Activated CD8-positive, alpha-beta T cell treated with anti-CD3 and anti-CD28 coated beads for 36 hours (primary cell): Measurements from ENCODE around the gene DCC. TPM values are rescaled to one million over a fixed set of nuclear protein-coding genes. Genes with fewer than 3 reads are reported as not detected.

ENCODE experiments used
- ATAC-seq: fragments of 200-7000 bp; cut with Tn5 transposase; one replicate; pipeline ENCODE4 v1.10.0; 2021; ENCODE audit warnings: mild to moderate bottlenecking, moderate library complexity
- CTCF ChIA-PET: fragments of 350-600 bp; sonication (Branson Sonifier 250); formaldehyde crosslinking; loops from one replicate; lab custom pipeline; 2021; ENCODE audit warnings: antibody characterized with exemption; lab: Charles Lee
- POLR2A ChIA-PET: fragments of 350-600 bp; sonication (Branson Sonifier 250); formaldehyde crosslinking; loops from one replicate; lab custom pipeline; 2021; ENCODE audit warnings: antibody characterized with exemption; lab: Charles Lee
- DNase-seq: peaks from one replicate; pipeline ENCODE4 v3.0.0-alpha.2; 2020
- H3K27ac Mint-ChIP-seq: one replicate; pipeline ENCODE4 v1.8.0; 2021; ENCODE audit warnings: mild to moderate bottlenecking, mixed read lengths
- H3K27me3 Mint-ChIP-seq: one replicate; pipeline ENCODE4 v1.8.0; 2021; ENCODE audit warnings: mixed read lengths
- H3K36me3 Mint-ChIP-seq: one replicate; pipeline ENCODE4 v1.8.0; 2021; ENCODE audit warnings: low read depth, mixed read lengths
- H3K4me1 Mint-ChIP-seq: one replicate; pipeline ENCODE4 v1.8.0; 2021; ENCODE audit warnings: low read depth, mixed read lengths
- H3K4me3 Mint-ChIP-seq: one replicate; pipeline ENCODE4 v1.8.0; 2021; ENCODE audit warnings: mild to moderate bottlenecking, moderate library complexity, mixed read lengths
- H3K9me3 Mint-ChIP-seq: one replicate; pipeline ENCODE4 v1.8.0; 2021; ENCODE audit warnings: mixed read lengths
- CTCF ChIP-seq: fragments of 200-600 bp; IDR thresholded peaks from one replicate; pipeline ENCODE4 v1.8.0; 2022; ENCODE audit warnings: antibody characterized with exemption, mild to moderate bottlenecking
- intact Hi-C: fragments of 100-400 bp; cut with micrococcal nuclease; formaldehyde crosslinking; loops from one replicate; pipeline ENCODE4 v1.10.0; 2022
- total RNA-seq, 2 experiments: library from RNA; stranded (reverse); gene quantifications; one replicate each; pipeline ENCODE4 v1.2.3, GENCODE V29; 2021

DCC gene
- total RNA-seq, 2 experiments from 2014 or later: not detected

- Mint-ChIP-seq H3K4me3 (no peak overlapping the region), H3K9me3 (no peaks in the 10 kb centered on the region), H3K4me1 (no peaks in the 10 kb centered on the region), H3K27me3 (peaks cover 1% of the 10 kb centered on the region), H3K36me3 (no peaks in the 10 kb centered on the region), H3K27ac (no peak overlapping the region)
- POLR2A ChIA-PET: no interaction called here
- ATAC-seq (no peak), DNase-seq (no peak)
- no peak for TF ChIP-seq CTCF
- CTCF ChIA-PET: no interaction called here
- intact Hi-C loops: no loop called here
Observed at GRCh38 chr18:52536039-52536438, 196.0 kb downstream of the DCC start.

- intact Hi-C loops: no loop called here
- no peaks in the 10 kb centered on the region for H3K36me3 Mint-ChIP-seq
- DNase-seq (no peak), ATAC-seq (no peak)
- H3K4me3 Mint-ChIP-seq: no peak overlapping the region
- POLR2A ChIA-PET: no interaction called here
- CTCF ChIA-PET: no interaction called here
- H3K27me3 Mint-ChIP-seq: peaks cover 1% of the 10 kb centered on the region
- H3K9me3 Mint-ChIP-seq: no peaks in the 10 kb centered on the region
- no peak overlapping the region for H3K27ac Mint-ChIP-seq
- no peaks in the 10 kb centered on the region for H3K4me1 Mint-ChIP-seq
- TF ChIP-seq CTCF: no peak
Observed at GRCh38 chr18:52537261-52537660, 197.3 kb downstream of the DCC start.

- no peak for TF ChIP-seq CTCF
- Mint-ChIP-seq H3K9me3 (peaks cover 1% of the 10 kb centered on the region), H3K36me3 (no peaks in the 10 kb centered on the region), H3K4me3 (no peak overlapping the region), H3K27me3 (no peaks in the 10 kb centered on the region), H3K27ac (no peak overlapping the region), H3K4me1 (no peaks in the 10 kb centered on the region)
- DNase-seq: no peak
- POLR2A ChIA-PET: no interaction called here
- CTCF ChIA-PET: no interaction called here
- intact Hi-C loops: no loop called here
- no peak for ATAC-seq
Observed at GRCh38 chr18:52541056-52541455, 201.1 kb downstream of the DCC start.

GRCh38 chr18:52544086-52544485 lies 204.1 kb downstream of the DCC start:
- H3K4me1 Mint-ChIP-seq: no peaks in the 10 kb centered on the region
- H3K9me3 Mint-ChIP-seq: peaks cover 1% of the 10 kb centered on the region
- ChIA-PET POLR2A (no interaction called here), CTCF (no interaction called here)
- no peaks in the 10 kb centered on the region for H3K36me3 Mint-ChIP-seq
- ATAC-seq (no peak), DNase-seq (no peak)
- no peaks in the 10 kb centered on the region for H3K27me3 Mint-ChIP-seq
- no peak overlapping the region for H3K4me3 Mint-ChIP-seq
- H3K27ac Mint-ChIP-seq: no peak overlapping the region
- intact Hi-C loops: no loop called here
- no peak for TF ChIP-seq CTCF

GRCh38 chr18:52546686-52547346 lies 206.8 kb downstream of the DCC start:
- no peak for ATAC-seq
- no peaks in the 10 kb centered on the region for H3K4me1 Mint-ChIP-seq
- no peak for TF ChIP-seq CTCF
- no peak for DNase-seq
- H3K36me3 Mint-ChIP-seq: no peaks in the 10 kb centered on the region
- ChIA-PET POLR2A (no interaction called here), CTCF (no interaction called here)
- peaks cover 1% of the 10 kb centered on the region for H3K9me3 Mint-ChIP-seq
- H3K4me3 Mint-ChIP-seq: no peak overlapping the region
- H3K27ac Mint-ChIP-seq: no peak overlapping the region
- intact Hi-C loops: no loop called here
- H3K27me3 Mint-ChIP-seq: no peaks in the 10 kb centered on the region
